HepG2 (cell line): ENCODE results near the gene SLC2A4. TPM values are rescaled to one million over a fixed set of nuclear protein-coding genes. Genes with fewer than 3 reads are reported as not detected.

ENCODE experiments used
- ATF3 ChIP-seq: sonication (generic); formaldehyde crosslinking; IDR thresholded peaks from 2 replicates; pipeline ENCODE4 v1.4.0; 2020; ENCODE audit warnings: missing genetic modification reagents
- GABPB1 ChIP-seq: IDR thresholded peaks from 2 replicates; pipeline ENCODE4 v1.6.1; 2016; ENCODE audit warnings: mild to moderate bottlenecking, missing genetic modification reagents, moderate library complexity, missing compliant biosample characterization
- HIVEP1 ChIP-seq: sonication (generic); formaldehyde crosslinking; IDR thresholded peaks from 2 replicates; pipeline ENCODE4 v1.4.0; 2020; ENCODE audit warnings: mild to moderate bottlenecking, missing genetic modification reagents
- KDM1A ChIP-seq: IDR thresholded peaks from 2 replicates; pipeline ENCODE4 v1.6.1; 2016; ENCODE audit warnings: missing compliant biosample characterization
- KDM2A ChIP-seq: sonication (generic); formaldehyde crosslinking; IDR thresholded peaks from 2 replicates; pipeline ENCODE4 v1.4.0; 2020; ENCODE audit warnings: low read depth, missing genetic modification reagents, borderline replicate concordance
- RNF2 ChIP-seq: fragments of 450-650 bp; conservative IDR thresholded peaks from 2 replicates; pipeline ENCODE4 v1.6.1; 2016; ENCODE audit warnings: low read depth
- TERF1 ChIP-seq: sonication (generic); formaldehyde crosslinking; IDR thresholded peaks from 2 replicates; pipeline ENCODE4 v1.8.0; 2022; ENCODE audit warnings: mild to moderate bottlenecking, missing genetic modification reagents, moderate library complexity
- YEATS4 ChIP-seq: sonication (generic); formaldehyde crosslinking; IDR thresholded peaks from 2 replicates; pipeline ENCODE4 v1.4.0; 2020; ENCODE audit warnings: missing genetic modification reagents, borderline replicate concordance
- ZBTB7A ChIP-seq: sonication (generic); formaldehyde crosslinking; IDR thresholded peaks from 2 replicates; pipeline ENCODE4 v1.8.0; 2022; ENCODE audit warnings: mild to moderate bottlenecking, missing genetic modification reagents
- ZFP82 ChIP-seq: sonication (generic); formaldehyde crosslinking; IDR thresholded peaks from 2 replicates; pipeline ENCODE4 v1.5.1; 2020; ENCODE audit warnings: mild to moderate bottlenecking, missing genetic modification reagents, borderline replicate concordance
- ZNF143 ChIP-seq: sonication (generic); formaldehyde crosslinking; IDR thresholded peaks from 2 replicates; pipeline ENCODE4 v1.4.0; 2020; ENCODE audit warnings: missing genetic modification reagents
- ZNF20 ChIP-seq: sonication (generic); formaldehyde crosslinking; IDR thresholded peaks from 2 replicates; pipeline ENCODE4 v1.4.0; 2020; ENCODE audit warnings: mild to moderate bottlenecking, moderate library complexity, missing genetic modification reagents
- ZNF251 ChIP-seq: sonication (generic); formaldehyde crosslinking; IDR thresholded peaks from 2 replicates; pipeline ENCODE4 v1.9.0; 2021; ENCODE audit warnings: mild to moderate bottlenecking, missing genetic modification reagents
- ZNF296 ChIP-seq: sonication (generic); formaldehyde crosslinking; conservative IDR thresholded peaks from 2 replicates; pipeline ENCODE4 v1.5.0; 2020; ENCODE audit warnings: mild to moderate bottlenecking, missing genetic modification reagents
- ZNF432 ChIP-seq: sonication (generic); formaldehyde crosslinking; IDR thresholded peaks from 2 replicates; pipeline ENCODE4 v1.5.0; 2020; ENCODE audit warnings: missing genetic modification reagents, mild to moderate bottlenecking, borderline replicate concordance
- ZNF44 ChIP-seq: sonication (generic); formaldehyde crosslinking; IDR thresholded peaks from 2 replicates; pipeline ENCODE4 v1.5.1; 2020; ENCODE audit warnings: mild to moderate bottlenecking, missing genetic modification reagents
- polyA plus RNA-seq, 8 experiments: library from polyadenylated mRNA; depleted of rRNA in 3 of 8; stranded (reverse) in 7 of 8; unstranded in 1 of 8; fragments of >200 nt; fragmentation: Illumina TruSeq in 4 of 8; extraction: Trizol in 4 of 8; gene quantifications; 2 replicates each; pipeline versions ENCODE4 v1.2.1 to v1.2.3, GENCODE V29; 2011 to 2016; ENCODE audit warnings: low read depth in 4 of 8, missing spikeins in 1 of 8, mixed read lengths in 1 of 8; ENCODE audit not compliant: insufficient read depth in 1 of 8
- total RNA-seq, 5 experiments: library from RNA; depleted of rRNA; stranded (reverse); fragments of >200 nt; fragmentation: Illumina TruSeq; extraction: Trizol; gene quantifications; 2 replicates each; pipeline ENCODE4 v1.2.3, GENCODE V29; 2016; ENCODE audit warnings: low read depth in 1 of 5
- TF ChIP-seq, protein P1 (sequence below): sonication (generic); formaldehyde crosslinking; IDR thresholded peaks from 2 replicates; pipeline ENCODE4 v1.5.1; 2020; ENCODE audit warnings: mild to moderate bottlenecking, moderate library complexity, missing genetic modification reagents
- TF ChIP-seq, protein P2 (sequence below): sonication (generic); formaldehyde crosslinking; IDR thresholded peaks from 2 replicates; pipeline ENCODE4 v1.8.0; 2022; ENCODE audit warnings: missing genetic modification reagents, mild to moderate bottlenecking, inconsistent platforms, borderline replicate concordance
- TF ChIP-seq, protein P3 (sequence below): sonication (generic); formaldehyde crosslinking; IDR thresholded peaks from 2 replicates; pipeline ENCODE4 v1.8.0; 2022; ENCODE audit warnings: missing genetic modification reagents, mild to moderate bottlenecking, borderline replicate concordance
- TF ChIP-seq, protein P4 (sequence below): IDR thresholded peaks from 2 replicates; pipeline ENCODE4 v1.6.1; 2018; ENCODE audit warnings: missing genetic modification reagents

The SLC2A4 gene
- total and polyA plus RNA-seq, 2 of the 13 experiments (the other 11 are each of a cell fraction or from before 2014, with no cell fraction given): 4.9 to 5.8 TPM

DNA sequence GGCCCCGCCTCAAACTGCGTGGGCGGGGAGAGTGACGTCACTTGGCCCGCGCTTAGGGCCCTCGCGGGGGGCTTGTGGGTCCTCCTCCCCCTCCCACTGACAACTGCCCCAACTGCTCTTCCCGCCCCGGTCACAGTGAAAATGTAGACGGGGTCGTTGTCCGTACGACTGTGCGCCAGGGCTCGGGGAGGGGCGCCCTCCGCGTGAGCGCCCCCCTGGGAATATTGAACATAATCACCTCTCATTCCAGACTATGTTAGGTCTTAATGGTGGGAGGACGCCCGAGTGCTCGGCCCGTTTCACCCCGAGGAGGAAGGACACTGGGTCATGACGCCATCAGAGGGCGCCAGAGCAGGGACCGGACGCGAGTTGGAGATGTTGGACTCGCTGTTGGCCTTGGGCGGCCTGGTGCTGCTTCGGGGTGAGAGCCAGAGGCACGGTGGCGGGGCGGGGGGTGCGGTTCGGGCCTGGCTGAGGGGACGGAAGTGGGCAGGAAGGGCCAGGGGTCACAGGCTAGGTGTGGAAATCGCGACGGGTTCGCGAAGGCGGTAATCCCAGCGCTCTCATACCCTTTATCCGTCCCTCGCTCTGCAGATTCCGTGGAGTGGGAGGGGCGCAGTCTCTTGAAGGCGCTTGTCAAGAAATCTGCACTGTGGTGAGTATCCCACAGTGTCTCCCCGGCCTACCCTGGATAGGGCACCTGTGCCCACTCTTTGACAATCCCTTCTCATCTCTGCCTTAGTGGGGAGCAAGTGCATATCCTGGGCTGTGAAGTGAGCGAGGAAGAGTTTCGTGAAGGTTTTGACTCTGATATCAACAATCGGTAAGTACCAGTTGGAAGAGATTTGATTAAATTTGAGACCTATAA is 29.1 kb upstream of the SLC2A4 start, which contains the start of gene ELP5 (continued):
- TF ChIP-seq TERF1 (CRISPR knock-in tag) (0 out of 2 replicates have a peak, but pooled peaks have one; percentile 75), ZFP82 (CRISPR knock-in tag) (peak; percentile 47; the same call in 1 of the 2 replicates), ZNF143 (CRISPR knock-in tag) (peak; percentile 70), YEATS4 (CRISPR knock-in tag) (peak; percentile 72; the same call in 1 of the 2 replicates), ZNF251 (CRISPR knock-in tag) (no peak), ZNF20 (no peak), KDM1A (0 out of 2 replicates have a peak, but pooled peaks have one; percentile 19), KDM2A (CRISPR knock-in tag) (peak; percentile 86; the same call in 1 of the 2 replicates), ZBTB7A (CRISPR knock-in tag) (peak; percentile 68; the same call in 1 of the 2 replicates), GABPB1 (CRISPR knock-in tag) (peak; percentile 83), HIVEP1 (peak; percentile 78), ATF3 (CRISPR knock-in tag) (peak; percentile 2; the same call in 1 of the 2 replicates), ZNF296 (CRISPR knock-in tag) (no peak; the same call in 1 of the 2 replicates), ZNF44 (CRISPR knock-in tag) (no peak), ZNF432 (CRISPR knock-in tag) (no peak), RNF2 (no peak)
- TF ChIP-seq, protein P1, sequence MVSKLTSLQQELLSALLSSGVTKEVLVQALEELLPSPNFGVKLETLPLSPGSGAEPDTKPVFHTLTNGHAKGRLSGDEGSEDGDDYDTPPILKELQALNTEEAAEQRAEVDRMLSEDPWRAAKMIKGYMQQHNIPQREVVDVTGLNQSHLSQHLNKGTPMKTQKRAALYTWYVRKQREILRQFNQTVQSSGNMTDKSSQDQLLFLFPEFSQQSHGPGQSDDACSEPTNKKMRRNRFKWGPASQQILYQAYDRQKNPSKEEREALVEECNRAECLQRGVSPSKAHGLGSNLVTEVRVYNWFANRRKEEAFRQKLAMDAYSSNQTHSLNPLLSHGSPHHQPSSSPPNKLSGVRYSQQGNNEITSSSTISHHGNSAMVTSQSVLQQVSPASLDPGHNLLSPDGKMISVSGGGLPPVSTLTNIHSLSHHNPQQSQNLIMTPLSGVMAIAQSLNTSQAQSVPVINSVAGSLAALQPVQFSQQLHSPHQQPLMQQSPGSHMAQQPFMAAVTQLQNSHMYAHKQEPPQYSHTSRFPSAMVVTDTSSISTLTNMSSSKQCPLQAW: peak; percentile 93
- TF ChIP-seq, protein P2, sequence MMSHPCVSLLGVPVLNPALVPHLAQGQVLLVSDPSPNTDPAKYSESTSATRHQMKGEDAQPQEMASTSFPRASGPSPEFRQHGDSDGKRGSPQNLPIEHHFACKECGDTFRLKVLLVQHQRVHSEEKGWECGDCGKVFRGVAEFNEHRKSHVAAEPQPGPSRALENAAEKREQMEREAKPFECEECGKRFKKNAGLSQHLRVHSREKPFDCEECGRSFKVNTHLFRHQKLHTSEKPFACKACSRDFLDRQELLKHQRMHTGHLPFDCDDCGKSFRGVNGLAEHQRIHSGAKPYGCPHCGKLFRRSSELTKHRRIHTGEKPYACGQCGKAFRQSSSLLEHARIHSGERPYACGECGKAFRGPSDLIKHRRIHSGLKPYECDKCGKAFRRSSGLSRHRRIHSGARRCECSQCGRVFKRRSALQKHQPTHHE (CRISPR knock-in tag): 0 out of 2 replicates have a peak, but pooled peaks have one; percentile 80
- TF ChIP-seq, protein P3, sequence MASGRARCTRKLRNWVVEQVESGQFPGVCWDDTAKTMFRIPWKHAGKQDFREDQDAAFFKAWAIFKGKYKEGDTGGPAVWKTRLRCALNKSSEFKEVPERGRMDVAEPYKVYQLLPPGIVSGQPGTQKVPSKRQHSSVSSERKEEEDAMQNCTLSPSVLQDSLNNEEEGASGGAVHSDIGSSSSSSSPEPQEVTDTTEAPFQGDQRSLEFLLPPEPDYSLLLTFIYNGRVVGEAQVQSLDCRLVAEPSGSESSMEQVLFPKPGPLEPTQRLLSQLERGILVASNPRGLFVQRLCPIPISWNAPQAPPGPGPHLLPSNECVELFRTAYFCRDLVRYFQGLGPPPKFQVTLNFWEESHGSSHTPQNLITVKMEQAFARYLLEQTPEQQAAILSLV: no peak; the same call in 1 of the 2 replicates
- TF ChIP-seq, protein P4, sequence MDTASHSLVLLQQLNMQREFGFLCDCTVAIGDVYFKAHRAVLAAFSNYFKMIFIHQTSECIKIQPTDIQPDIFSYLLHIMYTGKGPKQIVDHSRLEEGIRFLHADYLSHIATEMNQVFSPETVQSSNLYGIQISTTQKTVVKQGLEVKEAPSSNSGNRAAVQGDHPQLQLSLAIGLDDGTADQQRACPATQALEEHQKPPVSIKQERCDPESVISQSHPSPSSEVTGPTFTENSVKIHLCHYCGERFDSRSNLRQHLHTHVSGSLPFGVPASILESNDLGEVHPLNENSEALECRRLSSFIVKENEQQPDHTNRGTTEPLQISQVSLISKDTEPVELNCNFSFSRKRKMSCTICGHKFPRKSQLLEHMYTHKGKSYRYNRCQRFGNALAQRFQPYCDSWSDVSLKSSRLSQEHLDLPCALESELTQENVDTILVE: peak; percentile 92
